Measurements from ENCODE around the gene KCND2.
"Not testable (repeated sequence)": the region's sequence is repeated elsewhere in the genome, so short reads cannot be mapped to it uniquely, and the experiment has no call there.

Gene KCND2

GRCh38 chr7:120502825-120503224 lies 229.8 kb downstream of the KCND2 start:
- no peak for DNase-seq

- no peak for DNase-seq
These were observed 231.4 kb downstream of the KCND2 start for GRCh38 chr7:120504386-120504785.

- DNase-seq = no peak
These were observed 232.8 kb downstream of the KCND2 start for GRCh38 chr7:120505770-120506169.

- DNase-seq = no peak
These were observed 239.7 kb downstream of the KCND2 start for GRCh38 chr7:120512701-120513100.

- DNase-seq = no peak
These were observed 246.2 kb downstream of the KCND2 start for GRCh38 chr7:120519224-120519623.

GRCh38 chr7:120521761-120522737 lies 249.1 kb downstream of the KCND2 start:
- DNase-seq = no peak

GRCh38 chr7:120523985-120524384 lies 251.0 kb downstream of the KCND2 start:
- DNase-seq = no peak

- no peak for DNase-seq
These were observed 254.0 kb downstream of the KCND2 start for GRCh38 chr7:120526902-120527509.

GRCh38 chr7:120529736-120530135 lies 256.8 kb downstream of the KCND2 start:
- no peak for DNase-seq

- no peak for DNase-seq
These were observed 265.4 kb downstream of the KCND2 start for GRCh38 chr7:120538335-120538734.

GRCh38 chr7:120539321-120539720 lies 266.3 kb downstream of the KCND2 start:
- DNase-seq = no peak

- DNase-seq = no peak
These were observed 274.6 kb downstream of the KCND2 start for GRCh38 chr7:120547605-120548004.

- DNase-seq = no peak
These were observed 277.6 kb downstream of the KCND2 start for GRCh38 chr7:120550494-120551048.

GRCh38 chr7:120553491-120553890 lies 280.5 kb downstream of the KCND2 start:
- DNase-seq = no peak

GRCh38 chr7:120554960-120555571 lies 282.1 kb downstream of the KCND2 start:
- no peak for DNase-seq

- DNase-seq = no peak
These were observed 291.2 kb downstream of the KCND2 start for GRCh38 chr7:120564145-120564544.

GRCh38 chr7:120567204-120567603 lies 294.2 kb downstream of the KCND2 start:
- DNase-seq = no peak

GRCh38 chr7:120578657-120579056 lies 305.7 kb downstream of the KCND2 start:
- DNase-seq = not testable (repeated sequence)

GRCh38 chr7:120582916-120583315 lies 309.9 kb downstream of the KCND2 start:
- DNase-seq = no peak

GRCh38 chr7:120583899-120584586 lies 311.1 kb downstream of the KCND2 start:
- DNase-seq = no peak

- DNase-seq = no peak
These were observed 313.6 kb downstream of the KCND2 start for GRCh38 chr7:120586571-120586970.

- DNase-seq = no peak
These were observed 314.3 kb downstream of the KCND2 start for GRCh38 chr7:120587243-120587642.

- no peak for DNase-seq
These were observed 315.4 kb downstream of the KCND2 start for GRCh38 chr7:120588416-120588815.

All from activated naive CD4-positive, alpha-beta T cell (primary cell).